Subcutaneous abdominal adipose tissue (tissue), 5 donors: ENCODE measurements around the gene OMA1.

ENCODE experiments used
- H3K27ac ChIP-seq: one replicate; pipeline ENCODE4 v1.7.0; 2013; ENCODE audit warnings: low read depth, mild to moderate bottlenecking, inconsistent platforms, low read length, moderate library complexity
- H3K27me3 ChIP-seq, 5 donors: one replicate each; pipeline ENCODE4 v1.7.0; 2013; ENCODE audit warnings: low read length in 5 of 5, inconsistent platforms in 1 of 5; ENCODE audit not compliant: control insufficient read depth in 5 of 5, insufficient read depth in 4 of 5
- H3K36me3 ChIP-seq, 5 donors: one replicate each; pipeline ENCODE4 v1.7.0; 2013; ENCODE audit warnings: low read length in 5 of 5; ENCODE audit not compliant: control insufficient read depth in 5 of 5, insufficient read depth in 5 of 5
- H3K4me1 ChIP-seq, 5 donors: one replicate each; pipeline ENCODE4 v1.7.0; 2013; ENCODE audit warnings: low read length in 5 of 5, mild to moderate bottlenecking in 3 of 5, moderate library complexity in 1 of 5; ENCODE audit not compliant: control insufficient read depth in 5 of 5, insufficient read depth in 5 of 5
- H3K4me3 ChIP-seq, 5 donors: one replicate each; pipeline ENCODE4 v1.7.0; 2013; ENCODE audit warnings: low read length in 5 of 5, low read depth in 1 of 5
- H3K9ac ChIP-seq, 5 donors: one replicate each; pipeline ENCODE4 v1.7.0; 2013; ENCODE audit warnings: low read length in 5 of 5, mild to moderate bottlenecking in 4 of 5, moderate library complexity in 3 of 5
- H3K9me3 ChIP-seq, 5 donors: one replicate each; pipeline ENCODE4 v1.7.0; 2013; ENCODE audit warnings: low read length in 5 of 5; ENCODE audit not compliant: control insufficient read depth in 5 of 5
- donor health status: healthy.
- donor health status: healthy.
- donor health status: healthy.
- donor health status: healthy.
- donor health status: healthy.

Gene OMA1

GRCh38 chr1:58574816-58575215, 28.3 kb upstream of the OMA1 start:
- Histone ChIP-seq H3K27me3 (peaks cover 5 to 37% (median 30%) of the 10 kb centered on the region in 5 donors), H3K27ac (no peak overlapping the region)

GRCh38 chr1:58573705-58574591, 27.4 kb upstream of the OMA1 start:
- no peak overlapping the region for H3K4me3 ChIP-seq
- H3K9ac ChIP-seq: no peak overlapping the region
- no peak overlapping the region for H3K27ac ChIP-seq
- no peaks in the 10 kb centered on the region for H3K36me3 ChIP-seq
- H3K27me3 ChIP-seq: peaks cover 5 to 37% (median 30%) of the 10 kb centered on the region in 5 donors
- H3K9me3 ChIP-seq: no peaks in the 10 kb centered on the region
- peaks cover 0 to 27% (median 18%) of the 10 kb centered on the region in 5 donors for H3K4me1 ChIP-seq

More at GRCh38 chr1:58574816-58575215, 28.3 kb upstream of the OMA1 start:
- no peaks in the 10 kb centered on the region for H3K36me3 ChIP-seq
- H3K4me3 ChIP-seq: no peak overlapping the region
- H3K4me1 ChIP-seq: peaks cover 0 to 27% (median 18%) of the 10 kb centered on the region in 5 donors
- no peaks in the 10 kb centered on the region for H3K9me3 ChIP-seq
- no peak overlapping the region for H3K9ac ChIP-seq

GRCh38 chr1:58573138-58573537, 26.6 kb upstream of the OMA1 start:
- Histone ChIP-seq H3K9me3 (no peaks in the 10 kb centered on the region), H3K4me3 (no peak overlapping the region), H3K27ac (no peak overlapping the region)

GRCh38 chr1:58572690-58573089, 26.2 kb upstream of the OMA1 start:
- no peaks in the 10 kb centered on the region for H3K36me3 ChIP-seq
- no peak overlapping the region for H3K9ac ChIP-seq
- H3K9me3 ChIP-seq: no peaks in the 10 kb centered on the region
- peaks cover 0 to 21% (median 17%) of the 10 kb centered on the region in 5 donors for H3K4me1 ChIP-seq
- no peak overlapping the region for H3K27ac ChIP-seq
- peaks cover 5 to 37% (median 30%) of the 10 kb centered on the region in 5 donors for H3K27me3 ChIP-seq
- H3K4me3 ChIP-seq: no peak overlapping the region

More at GRCh38 chr1:58573138-58573537, 26.6 kb upstream of the OMA1 start:
- Histone ChIP-seq H3K36me3 (no peaks in the 10 kb centered on the region), H3K9ac (no peak overlapping the region), H3K4me1 (peaks cover 0 to 24% (median 18%) of the 10 kb centered on the region in 5 donors), H3K27me3 (peaks cover 5 to 37% (median 30%) of the 10 kb centered on the region in 5 donors)

GRCh38 chr1:58571616-58572015, 25.1 kb upstream of the OMA1 start:
- no peak overlapping the region for H3K9ac ChIP-seq
- H3K27ac ChIP-seq: no peak overlapping the region
- peaks cover 5 to 28% (median 23%) of the 10 kb centered on the region in 5 donors for H3K27me3 ChIP-seq
- peaks cover 0 to 10% (median 8%) of the 10 kb centered on the region in 5 donors for H3K4me1 ChIP-seq
- H3K9me3 ChIP-seq: no peaks in the 10 kb centered on the region
- no peak overlapping the region for H3K4me3 ChIP-seq
- no peaks in the 10 kb centered on the region for H3K36me3 ChIP-seq

- H3K9ac ChIP-seq: no peak overlapping the region
- H3K27me3 ChIP-seq: peaks cover 5 to 21% (median 17%) of the 10 kb centered on the region in 5 donors
- no peak overlapping the region for H3K27ac ChIP-seq
- peaks cover 0 to 2% (median 0%) of the 10 kb centered on the region in 5 donors for H3K4me1 ChIP-seq
- H3K9me3 ChIP-seq: no peaks in the 10 kb centered on the region
- H3K36me3 ChIP-seq: no peaks in the 10 kb centered on the region
- no peak overlapping the region for H3K4me3 ChIP-seq
Measured at GRCh38 chr1:58570817-58571216, 24.3 kb upstream of the OMA1 start.

- H3K9me3 ChIP-seq: no peaks in the 10 kb centered on the region
- no peak overlapping the region for H3K27ac ChIP-seq
- no peaks in the 10 kb centered on the region for H3K36me3 ChIP-seq
- H3K4me1 ChIP-seq: no peaks in the 10 kb centered on the region
- peaks cover 0 to 17% (median 12%) of the 10 kb centered on the region in 5 donors for H3K27me3 ChIP-seq
- H3K4me3 ChIP-seq: no peak overlapping the region
- no peak overlapping the region for H3K9ac ChIP-seq
Measured at GRCh38 chr1:58570094-58570493, 23.6 kb upstream of the OMA1 start.

- Histone ChIP-seq H3K9me3 (no peaks in the 10 kb centered on the region), H3K4me1 (no peaks in the 10 kb centered on the region), H3K9ac (no peak overlapping the region), H3K27me3 (peaks cover 0 to 17% (median 10%) of the 10 kb centered on the region in 5 donors), H3K27ac (no peak overlapping the region), H3K4me3 (no peak overlapping the region), H3K36me3 (no peaks in the 10 kb centered on the region)
Measured at GRCh38 chr1:58568911-58569310, 22.4 kb upstream of the OMA1 start.

GRCh38 chr1:58568271-58568860, 21.8 kb upstream of the OMA1 start:
- Histone ChIP-seq H3K4me3 (no peak overlapping the region), H3K9me3 (no peaks in the 10 kb centered on the region), H3K36me3 (no peaks in the 10 kb centered on the region), H3K9ac (no peak overlapping the region), H3K4me1 (no peaks in the 10 kb centered on the region), H3K27ac (no peak overlapping the region), H3K27me3 (peaks cover 0 to 14% (median 5%) of the 10 kb centered on the region in 5 donors)

GRCh38 chr1:58566339-58566738, 19.8 kb upstream of the OMA1 start:
- no peaks in the 10 kb centered on the region for H3K9me3 ChIP-seq
- H3K4me1 ChIP-seq: no peaks in the 10 kb centered on the region
- H3K9ac ChIP-seq: no peak overlapping the region
- H3K27ac ChIP-seq: no peak overlapping the region
- peaks cover 0 to 2% (median 0%) of the 10 kb centered on the region in 5 donors for H3K27me3 ChIP-seq
- H3K4me3 ChIP-seq: no peak overlapping the region
- no peaks in the 10 kb centered on the region for H3K36me3 ChIP-seq
